Amygdala (tissue), 56 donors: ENCODE data around the gene ZNF616.

Experiments
- DNase-seq, 56 donors: peaks; one replicate each; lab custom pipeline; 2025; lab: John Stamatoyannopoulos, UW

The ZNF616 gene

GRCh38 chr19:52139252-52140031 lies at the start of gene ZNF616:
TSS of gene ZNF616 (minus strand) at chr19:52139938. CDS start at chr19:52130512, 9,426 bp downstream.
- DNase-seq: peak; percentile 47 to 97 (median 91)

GRCh38 chr19:52188822-52189734 lies 49.3 kb upstream of the ZNF616 start:
- peak in 26 of 56 donors; percentile 33 to 79 (median 56) for DNase-seq

- DNase-seq: no peak
Measured at GRCh38 chr19:52187407-52187806, 47.7 kb upstream of the ZNF616 start.

- no peak for DNase-seq
Measured at GRCh38 chr19:52176574-52176973, 36.8 kb upstream of the ZNF616 start.

GRCh38 chr19:52172347-52172746 lies 32.6 kb upstream of the ZNF616 start:
- DNase-seq: no peak

- DNase-seq: peak in 55 of 56 donors; percentile 1 to 90 (median 58)
Measured at GRCh38 chr19:52171321-52172169, 31.8 kb upstream of the ZNF616 start, which contains the start of gene ZNF836. TSS of gene ZNF836 (minus strand) at chr19:52171621. CDS start at chr19:52168072, 3,549 bp downstream.

GRCh38 chr19:52170863-52171320 lies 31.2 kb upstream of the ZNF616 start:
- DNase-seq: peak in 15 of 56 donors; percentile 6 to 40 (median 28)

- DNase-seq: no peak
Measured at GRCh38 chr19:52170304-52170703, 30.6 kb upstream of the ZNF616 start.

GRCh38 chr19:52155596-52156359 lies 16.0 kb upstream of the ZNF616 start:
- DNase-seq: no peak

GRCh38 chr19:52148256-52148655 lies 8.5 kb upstream of the ZNF616 start:
- DNase-seq: no peak

GRCh38 chr19:52142001-52142595 lies 2.4 kb upstream of the ZNF616 start:
- no peak for DNase-seq

GRCh38 chr19:52141203-52141602 lies 1.5 kb upstream of the ZNF616 start:
- no peak for DNase-seq

GRCh38 chr19:52140032-52140710 lies 433 bp upstream of the ZNF616 start:
- peak in 17 of 56 donors; percentile 1 to 97 (median 33) for DNase-seq

- no peak for DNase-seq
Measured at GRCh38 chr19:52138983-52139251, 821 bp downstream of the ZNF616 start.

- peak in 14 of 56 donors; percentile 1 to 30 (median 5) for DNase-seq
Measured at GRCh38 chr19:52138278-52138982, 1.3 kb downstream of the ZNF616 start.

GRCh38 chr19:52120286-52120685 lies 19.5 kb downstream of the ZNF616 start:
- no peak for DNase-seq

GRCh38 chr19:52115526-52116053 lies 24.1 kb downstream of the ZNF616 start:
- DNase-seq: no peak

- no peak for DNase-seq
Measured at GRCh38 chr19:52114691-52115090, 25.0 kb downstream of the ZNF616 start.
